Kidney (tissue), 14 donors: Measurements from ENCODE around the gene OTUD3. TPM values are rescaled to one million over a fixed set of nuclear protein-coding genes. Genes with fewer than 3 reads are reported as not detected.
"Not testable (repeated sequence)": the region's sequence is repeated elsewhere in the genome, so short reads cannot be mapped to it uniquely, and the experiment has no call there.

ENCODE experiments used
- DNase-seq, 5 donors: peaks; one replicate each; pipeline ENCODE4 v3.0.0-alpha.2; 2013 to 2020
- FAIRE-seq: peaks from 2 replicates; lab custom pipeline; 2012; peaks lifted over from hg19 to GRCh38; lab: Jason Lieb, UNC
- H3K27ac ChIP-seq, 2 donors: one replicate each; pipeline ENCODE4 v1.7.0; 2013; ENCODE audit warnings: low read depth in 2 of 2, low read length in 2 of 2, inconsistent platforms in 1 of 2
- H3K27me3 ChIP-seq: one replicate; pipeline ENCODE4 v1.7.1; 2013; ENCODE audit warnings: low read length, inconsistent platforms; ENCODE audit not compliant: control insufficient read depth, insufficient read depth
- H3K36me3 ChIP-seq, 3 donors: one replicate each; pipeline versions ENCODE4 v1.7.0 to v1.7.1; 2013; ENCODE audit warnings: low read length in 3 of 3, control low read depth in 1 of 3, inconsistent platforms in 1 of 3; ENCODE audit not compliant: insufficient read depth in 3 of 3, control insufficient read depth in 2 of 3
- H3K4me1 ChIP-seq, 3 donors: one replicate each; pipeline versions ENCODE4 v1.7.0 to v1.7.1; 2013; ENCODE audit warnings: low read length in 3 of 3, inconsistent platforms in 1 of 3, low read depth in 1 of 3; ENCODE audit not compliant: control insufficient read depth in 2 of 3, insufficient read depth in 2 of 3
- H3K4me3 ChIP-seq, 3 donors: one replicate each; pipeline versions ENCODE4 v1.7.0 to v1.8.1; 2013; ENCODE audit warnings: low read length in 3 of 3, control low read depth in 1 of 3, inconsistent platforms in 1 of 3
- H3K9ac ChIP-seq, 3 donors: one replicate each; pipeline versions ENCODE4 v1.7.0 to v1.7.1; 2013; ENCODE audit warnings: low read length in 3 of 3, control low read depth in 1 of 3, inconsistent platforms in 1 of 3
- H3K9me3 ChIP-seq, 3 donors: one replicate each; pipeline versions ENCODE4 v1.7.0 to v1.7.1; 2013; ENCODE audit warnings: low read length in 3 of 3, control low read depth in 1 of 3, inconsistent platforms in 1 of 3; ENCODE audit not compliant: control insufficient read depth in 2 of 3, insufficient read depth in 1 of 3
- intact Hi-C: fragments of 100-400 bp; cut with DNase I; formaldehyde crosslinking; loops from one replicate; pipeline ENCODE4 v1.11.1; 2022
- polyA plus RNA-seq: library from polyadenylated mRNA; stranded (reverse); fragments of 350-450 nt; fragmentation: Illumina TruSeq; extraction: RNeasy Lipid Tissue Mini Kit (QIAGEN cat#74804); gene quantifications from one replicate; pipeline ENCODE4 v1.2.3, GENCODE V29; 2014; ENCODE audit warnings: low read depth, low replicate concordance; ENCODE audit not compliant: insufficient read depth
- total RNA-seq: library from RNA; stranded (reverse); fragmentation: NEBNext Ultra II Directional; extraction: Animal tissue kit (Norgen Biotek cat#: 25700); gene quantifications from one replicate; pipeline ENCODE4 v1.2.1, GENCODE V29; 2021
- TF ChIP-seq, protein P1 (sequence below): IDR thresholded peaks from 3 replicates; pipeline ENCODE4 v1.5.1; 2012; ENCODE audit warnings: mild to moderate bottlenecking, moderate library complexity, borderline replicate concordance; ENCODE audit not compliant: insufficient read depth; ENCODE audit errors: extremely low read depth
- donor health status: control.
- donor health status: control.
- donor health status: control.
- donor health status: control.
- donor health status: control.
- donor health status: DM: yes; HTN: yes; CAD: no.
- donor health status: Normal renal cell carcinoma (clear cell type).

OTUD3 gene
- total and polyA plus RNA-seq, 2 donors from 2014 or later = 2.5 to 12.9 TPM

DNA sequence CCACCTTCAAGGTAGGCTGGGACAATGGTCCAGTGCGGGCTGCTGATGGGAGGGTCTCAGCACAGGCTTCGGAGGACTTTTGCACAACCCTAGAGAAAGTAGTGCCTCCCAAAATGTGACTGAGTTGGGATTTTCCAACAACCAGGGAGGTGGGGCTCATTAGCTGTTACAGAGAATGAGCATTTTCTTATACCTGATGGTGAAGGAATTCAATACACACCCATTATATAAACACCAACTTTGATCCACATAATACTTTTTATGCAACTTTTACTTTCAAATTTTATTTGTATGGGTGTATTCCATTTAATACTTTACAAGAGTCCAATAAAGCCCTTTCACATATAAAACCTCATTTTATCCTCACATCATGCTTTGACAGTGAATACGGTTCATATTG is 35.9 kb upstream of the OTUD3 start:
- no peaks in the 10 kb centered on the region for H3K27me3 ChIP-seq
- H3K4me3 ChIP-seq = no peak overlapping the region
- FAIRE-seq = no peak
- H3K9me3 ChIP-seq = peaks cover 0 to 5% (median 0%) of the 10 kb centered on the region in 3 donors
- no peaks in the 10 kb centered on the region for H3K36me3 ChIP-seq
- H3K27ac ChIP-seq = no peak overlapping the region
- H3K9ac ChIP-seq = no peak overlapping the region
- intact Hi-C loops = no loop called here
- DNase-seq = no peak
- TF ChIP-seq, protein P1, sequence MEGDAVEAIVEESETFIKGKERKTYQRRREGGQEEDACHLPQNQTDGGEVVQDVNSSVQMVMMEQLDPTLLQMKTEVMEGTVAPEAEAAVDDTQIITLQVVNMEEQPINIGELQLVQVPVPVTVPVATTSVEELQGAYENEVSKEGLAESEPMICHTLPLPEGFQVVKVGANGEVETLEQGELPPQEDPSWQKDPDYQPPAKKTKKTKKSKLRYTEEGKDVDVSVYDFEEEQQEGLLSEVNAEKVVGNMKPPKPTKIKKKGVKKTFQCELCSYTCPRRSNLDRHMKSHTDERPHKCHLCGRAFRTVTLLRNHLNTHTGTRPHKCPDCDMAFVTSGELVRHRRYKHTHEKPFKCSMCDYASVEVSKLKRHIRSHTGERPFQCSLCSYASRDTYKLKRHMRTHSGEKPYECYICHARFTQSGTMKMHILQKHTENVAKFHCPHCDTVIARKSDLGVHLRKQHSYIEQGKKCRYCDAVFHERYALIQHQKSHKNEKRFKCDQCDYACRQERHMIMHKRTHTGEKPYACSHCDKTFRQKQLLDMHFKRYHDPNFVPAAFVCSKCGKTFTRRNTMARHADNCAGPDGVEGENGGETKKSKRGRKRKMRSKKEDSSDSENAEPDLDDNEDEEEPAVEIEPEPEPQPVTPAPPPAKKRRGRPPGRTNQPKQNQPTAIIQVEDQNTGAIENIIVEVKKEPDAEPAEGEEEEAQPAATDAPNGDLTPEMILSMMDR = no peak
- peaks cover 2 to 14% (median 4%) of the 10 kb centered on the region in 3 donors for H3K4me1 ChIP-seq

DNA sequence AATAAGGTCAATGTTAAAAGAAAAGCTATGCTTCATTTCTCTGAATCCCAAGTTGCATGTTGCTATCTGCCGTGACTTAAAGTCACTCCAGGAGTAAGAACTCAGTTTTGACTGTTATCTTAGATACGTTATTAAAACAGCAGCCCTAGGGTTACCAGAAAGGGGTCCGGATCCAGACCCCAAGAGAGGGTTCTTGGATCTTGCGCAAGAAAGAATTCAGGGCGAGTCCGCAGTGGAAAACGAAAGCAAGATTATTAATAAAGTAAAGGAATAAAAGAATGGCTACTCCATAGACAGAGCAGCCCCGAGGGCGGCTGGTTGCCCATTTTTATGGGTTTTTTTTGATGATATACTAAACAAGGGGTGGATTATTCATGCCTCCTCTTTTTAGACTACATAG is 34.9 kb upstream of the OTUD3 start:
- H3K9me3 ChIP-seq, intact Hi-C loops, FAIRE-seq: not testable (repeated sequence)

DNA sequence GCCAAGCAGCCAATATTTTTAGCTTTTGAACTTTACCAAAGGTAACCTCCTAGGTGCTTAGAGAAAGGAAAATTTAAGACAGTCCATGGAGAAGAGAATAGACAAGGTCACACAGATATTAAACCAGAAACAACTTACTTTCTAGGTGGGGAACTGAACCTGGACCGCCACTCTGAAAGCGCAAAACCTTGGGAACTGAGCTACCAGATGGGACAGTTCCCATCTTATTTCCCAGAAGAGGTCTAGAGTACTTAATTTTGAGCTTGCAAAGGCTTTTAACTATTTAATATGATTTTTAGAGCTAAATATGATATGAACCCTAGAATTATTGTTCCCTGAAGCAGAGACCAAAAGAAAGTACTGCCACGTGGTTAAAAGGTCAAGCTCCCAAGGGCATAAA is 32.9 kb upstream of the OTUD3 start:
- peaks cover 2 to 14% (median 4%) of the 10 kb centered on the region in 3 donors for H3K4me1 ChIP-seq
- H3K36me3 ChIP-seq, H3K9me3 ChIP-seq, H3K4me3 ChIP-seq, H3K9ac ChIP-seq, intact Hi-C loops, H3K27ac ChIP-seq, H3K27me3 ChIP-seq, FAIRE-seq, DNase-seq: not testable (repeated sequence)

More for the DNA sequence above, 34.9 kb upstream of the OTUD3 start:
- H3K4me1 ChIP-seq = peaks cover 2 to 14% (median 4%) of the 10 kb centered on the region in 3 donors
- not testable (repeated sequence) for H3K9ac ChIP-seq, H3K27ac ChIP-seq, H3K36me3 ChIP-seq, H3K4me3 ChIP-seq, H3K27me3 ChIP-seq, DNase-seq

DNA sequence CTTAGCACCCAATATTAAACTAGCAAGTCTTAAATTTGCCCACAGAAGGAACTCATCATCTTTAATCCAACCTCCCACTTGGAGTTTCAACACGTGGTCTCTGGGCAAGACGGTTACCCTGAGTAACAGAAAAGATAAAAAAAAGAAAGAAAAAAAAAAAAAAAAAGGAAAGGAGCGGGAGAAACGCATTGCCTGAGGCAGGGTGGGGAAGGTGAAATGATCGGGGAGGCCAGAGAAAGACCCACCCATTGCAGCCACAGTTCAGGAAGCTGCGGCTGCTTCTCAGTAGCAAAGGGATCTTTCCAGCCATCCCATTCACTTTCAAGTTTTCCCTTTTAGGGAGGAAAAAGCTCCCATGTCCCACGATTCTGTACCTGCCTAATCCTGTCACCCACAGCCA is 32.0 kb upstream of the OTUD3 start:
- intact Hi-C loops = no loop called here
- TF ChIP-seq, protein P1 = no peak
- Histone ChIP-seq H3K36me3 (no peaks in the 10 kb centered on the region), H3K9ac (no peak overlapping the region), H3K4me1 (peaks cover 0 to 7% (median under 1%) of the 10 kb centered on the region in 3 donors), H3K4me3 (no peak overlapping the region), H3K27me3 (no peaks in the 10 kb centered on the region), H3K9me3 (no peaks in the 10 kb centered on the region), H3K27ac (no peak overlapping the region)
- no peak for DNase-seq
- FAIRE-seq = no peak
